HG03066 (cell line): ENCODE results near the gene DHRS7C.
"Not testable (repeated sequence)": the region's sequence is repeated elsewhere in the genome, so short reads cannot be mapped to it uniquely, and the experiment has no call there.

ENCODE experiments used
- ATAC-seq: cut with Tn5 transposase; IDR thresholded peaks from one replicate; pipeline ENCODE4 v1.9.1; 2021; ENCODE audit warnings: low read depth; ENCODE audit not compliant: unreplicated experiment

Gene DHRS7C

GRCh38 chr17:9811086-9811485 lies 19.7 kb upstream of the DHRS7C start:
- no peak for ATAC-seq

GRCh38 chr17:9810100-9810949 lies 18.9 kb upstream of the DHRS7C start:
- no peak for ATAC-seq

DNA sequence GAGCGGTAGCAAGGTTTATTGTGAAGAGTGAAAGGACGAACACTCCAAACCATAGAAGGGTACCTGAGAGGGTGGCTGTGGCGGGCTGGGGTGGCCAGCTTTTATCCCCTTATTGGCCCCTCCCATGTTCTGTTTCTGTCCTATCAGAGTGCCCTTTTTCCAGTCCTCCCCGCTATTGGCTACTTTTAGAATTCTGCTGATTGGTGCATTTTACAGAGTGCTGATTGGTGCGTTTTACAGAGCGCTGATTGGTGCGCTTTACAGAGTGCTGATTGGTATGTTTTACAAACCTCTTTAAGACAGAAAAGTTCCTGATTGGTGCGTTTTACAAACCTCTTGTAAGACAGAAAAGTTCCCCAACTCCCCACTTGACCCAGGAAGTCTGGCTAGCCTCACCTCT lies 18.0 kb upstream of the DHRS7C start:
- ATAC-seq, result no peak

DNA sequence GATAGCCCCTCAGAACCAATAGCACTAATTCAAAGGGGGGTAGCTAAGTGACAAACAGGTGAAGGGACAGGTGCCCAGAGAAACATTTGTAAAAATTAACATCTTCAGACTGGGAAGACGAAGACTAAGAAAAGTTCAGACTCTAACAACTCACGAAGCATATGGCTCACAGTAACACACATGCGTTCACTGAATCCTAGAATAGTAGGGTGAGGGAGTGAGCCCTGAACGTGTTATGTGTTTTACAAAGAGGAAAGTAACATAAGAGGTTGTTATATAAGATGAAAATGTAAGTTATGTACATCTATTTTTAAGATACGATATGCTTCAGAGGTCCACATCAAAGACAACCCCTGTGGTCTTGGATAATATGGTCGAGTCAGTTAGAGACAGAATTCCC lies 15.3 kb upstream of the DHRS7C start:
- no peak for ATAC-seq

- no peak for ATAC-seq
These were observed 14.4 kb upstream of the DHRS7C start for GRCh38 chr17:9805769-9806168.

GRCh38 chr17:9802697-9803096 lies 11.3 kb upstream of the DHRS7C start:
- ATAC-seq, result no peak

DNA sequence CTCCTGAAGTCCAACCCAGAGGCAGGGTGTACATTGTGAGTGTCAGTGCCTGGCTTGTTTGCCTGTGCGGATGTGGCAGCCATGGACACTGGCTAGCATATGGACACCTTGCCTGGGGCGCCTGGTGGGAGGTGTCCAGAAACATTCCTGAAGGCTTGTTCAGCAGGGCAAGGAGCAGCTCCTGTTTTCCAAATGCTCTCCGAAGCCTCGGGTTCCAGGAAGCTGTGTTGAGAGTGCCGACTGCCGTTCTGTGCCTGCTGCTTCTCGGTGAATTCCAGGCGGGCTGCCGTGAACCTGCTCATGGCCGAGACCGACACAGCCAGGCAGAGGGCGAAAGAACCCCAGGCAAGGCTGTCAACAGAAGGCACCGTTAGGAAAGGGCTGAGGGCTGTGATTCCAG lies 10.9 kb upstream of the DHRS7C start:
- ATAC-seq, result no peak

- no peak for ATAC-seq
These were observed 10.1 kb upstream of the DHRS7C start for GRCh38 chr17:9801505-9801904.

DNA sequence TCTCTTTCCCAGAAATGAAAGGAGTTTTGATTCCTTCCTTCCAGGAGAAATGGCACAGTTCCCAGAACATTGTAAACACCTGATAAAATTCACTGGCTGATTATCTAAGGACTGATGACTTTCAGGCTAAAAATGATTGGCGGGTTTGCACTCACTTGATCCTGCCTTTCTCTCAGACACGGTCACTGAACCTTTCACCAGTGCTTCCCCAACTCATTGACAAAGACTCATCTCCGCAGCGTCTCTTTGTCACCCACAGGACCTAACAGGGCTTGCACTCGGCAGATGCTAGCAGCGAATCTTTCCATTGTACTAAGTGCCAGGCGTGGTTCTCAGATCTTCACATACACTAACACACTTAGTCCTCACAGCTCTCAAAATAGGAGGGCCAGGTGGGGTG lies 7.3 kb upstream of the DHRS7C start:
- ATAC-seq, result no peak

DNA sequence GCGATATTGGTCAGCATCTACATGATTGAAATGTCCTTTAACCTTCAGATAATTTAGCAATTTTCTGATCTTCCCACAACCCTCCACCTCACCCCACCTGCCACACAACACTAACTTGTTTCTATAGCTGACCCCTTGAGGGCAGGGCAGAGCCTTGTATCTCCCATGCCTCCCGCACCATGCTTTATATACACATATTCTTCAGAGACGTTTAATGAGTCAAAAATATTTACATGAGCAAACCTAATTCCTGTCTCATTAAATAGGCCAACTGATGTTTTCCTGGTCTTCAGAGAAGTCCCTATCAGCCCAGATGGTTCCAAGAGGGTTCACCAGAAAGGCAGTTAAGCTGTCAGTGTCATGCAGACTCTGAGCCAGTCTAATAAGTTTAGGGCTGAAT lies 6.6 kb upstream of the DHRS7C start:
- no peak for ATAC-seq

DNA sequence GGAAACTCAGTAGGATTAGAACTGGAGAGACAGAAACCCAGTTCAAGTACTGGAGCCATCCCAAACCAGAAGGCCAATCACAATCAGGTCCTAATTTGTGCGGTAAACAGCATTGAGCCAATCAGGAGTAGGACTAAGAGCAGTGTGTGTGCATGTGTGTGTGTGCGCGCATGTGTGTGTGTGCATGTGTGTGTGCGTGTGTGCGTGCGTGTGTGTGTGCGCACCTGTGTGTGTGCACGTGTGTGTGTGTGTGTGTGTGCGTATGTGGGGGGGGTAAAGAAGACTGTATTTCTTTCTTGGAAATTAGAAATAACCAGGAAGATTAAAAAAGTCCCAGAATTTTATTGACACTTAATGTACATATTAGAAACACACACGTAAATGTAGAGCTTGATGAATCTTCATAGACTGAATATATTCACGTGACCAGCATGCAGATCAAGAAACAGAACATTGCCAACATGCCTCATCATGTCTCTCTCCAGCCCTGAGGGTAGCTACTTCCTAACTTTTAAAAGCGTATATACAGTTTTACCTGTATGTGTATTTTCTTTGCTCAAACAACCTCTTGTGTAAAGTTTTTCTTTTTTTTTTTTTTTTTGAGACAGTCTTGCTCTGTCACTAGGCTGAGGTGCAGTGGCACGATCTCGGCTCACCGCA lies 919 bp upstream of the DHRS7C start:
- no peak for ATAC-seq

DNA sequence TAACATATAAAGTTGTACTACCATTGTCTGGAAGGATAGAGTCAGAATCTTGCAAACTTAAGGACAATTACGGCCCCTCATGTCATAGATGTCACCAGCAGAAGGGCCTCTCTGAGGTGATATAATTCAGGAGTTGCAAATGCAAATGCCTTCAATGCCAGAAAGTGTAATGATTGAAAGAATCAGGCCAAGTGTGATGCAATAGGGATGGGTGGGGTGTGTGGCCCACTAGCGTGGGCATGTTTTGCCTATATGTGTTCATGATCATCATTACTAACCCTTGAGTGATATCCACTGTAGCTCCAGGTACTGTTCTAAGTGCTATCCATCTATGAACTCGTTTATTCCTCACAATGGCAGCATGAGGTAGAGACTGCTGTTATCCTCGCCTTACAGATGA lies 1.1 kb downstream of the DHRS7C start:
- no peak for ATAC-seq

DNA sequence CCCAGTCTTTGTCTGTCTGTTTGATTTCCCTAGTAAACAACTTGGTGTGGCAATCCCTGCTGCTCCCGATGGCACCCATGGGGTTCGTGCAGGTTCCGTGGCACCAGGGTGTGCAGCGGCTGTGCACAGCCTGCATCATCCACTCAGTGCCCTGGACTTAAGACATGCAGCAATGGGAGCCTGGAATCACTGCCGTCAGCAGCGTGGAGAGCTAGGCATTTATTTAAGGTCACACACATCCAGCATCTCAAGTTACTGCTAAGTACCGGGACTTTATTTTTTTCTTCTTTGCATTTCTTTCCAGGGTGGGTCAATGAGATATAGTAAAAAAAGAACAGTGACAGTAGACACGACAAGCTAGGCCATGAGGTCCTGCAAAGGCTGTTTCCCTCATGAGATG lies 2.8 kb downstream of the DHRS7C start:
- ATAC-seq, result no peak

DNA sequence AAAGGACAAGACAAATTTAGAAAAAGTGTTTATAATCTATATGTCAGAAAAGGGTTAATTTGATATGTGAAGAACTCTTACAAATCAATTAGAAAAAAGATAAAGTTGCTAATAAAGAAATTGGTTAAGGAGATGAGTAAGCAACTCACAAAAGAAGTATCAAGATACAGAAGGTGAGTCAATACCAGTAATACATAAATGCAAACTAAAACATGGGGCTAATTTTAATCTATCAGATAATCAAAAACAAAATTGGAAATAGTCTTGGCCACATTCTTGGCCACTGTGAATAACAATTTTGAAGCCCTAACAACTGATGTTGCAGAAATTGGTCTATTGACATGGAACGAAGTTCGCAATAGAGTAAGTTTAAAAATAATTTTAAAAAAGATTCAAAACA lies 6.8 kb downstream of the DHRS7C start:
- ATAC-seq, result no peak

DNA sequence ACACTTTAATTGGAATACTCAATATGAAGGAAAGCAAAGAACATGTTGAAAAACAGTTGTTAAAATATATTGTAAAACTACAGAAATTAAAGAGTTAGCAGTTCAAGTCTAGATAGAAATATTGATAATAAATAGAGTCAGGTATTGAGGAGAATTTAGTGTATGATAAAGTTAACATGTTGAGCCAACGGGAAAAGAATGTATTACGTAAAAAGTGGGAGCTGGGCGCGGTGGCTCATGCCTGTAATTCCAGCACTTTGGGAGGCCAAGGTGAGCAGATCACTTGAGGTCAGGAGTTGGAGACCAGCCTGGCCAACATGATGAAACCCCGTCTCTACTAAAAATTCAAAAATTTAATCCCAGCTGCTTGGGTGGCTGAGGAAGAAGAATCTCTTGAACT lies 7.9 kb downstream of the DHRS7C start:
- not testable (repeated sequence) for ATAC-seq

DNA sequence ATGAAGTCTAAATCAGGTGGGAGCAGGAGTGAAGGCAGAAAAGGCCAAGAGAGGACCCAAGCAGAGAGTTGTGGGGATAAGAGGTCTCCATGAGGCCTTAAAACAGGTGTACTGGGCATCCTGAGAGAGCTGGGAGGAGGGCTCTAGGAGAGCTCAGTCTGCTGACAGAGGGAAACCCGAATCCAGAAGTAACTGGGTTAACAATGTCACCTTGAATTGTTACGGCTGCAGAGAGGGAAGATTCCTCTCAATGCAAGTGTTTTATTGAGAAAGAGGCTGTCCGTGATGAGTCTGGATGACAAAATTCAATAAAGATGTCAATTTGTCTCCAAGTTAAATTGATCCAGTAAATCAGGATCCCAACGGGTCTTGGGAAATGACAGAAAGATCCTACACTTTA lies 8.3 kb downstream of the DHRS7C start:
- no peak for ATAC-seq

DNA sequence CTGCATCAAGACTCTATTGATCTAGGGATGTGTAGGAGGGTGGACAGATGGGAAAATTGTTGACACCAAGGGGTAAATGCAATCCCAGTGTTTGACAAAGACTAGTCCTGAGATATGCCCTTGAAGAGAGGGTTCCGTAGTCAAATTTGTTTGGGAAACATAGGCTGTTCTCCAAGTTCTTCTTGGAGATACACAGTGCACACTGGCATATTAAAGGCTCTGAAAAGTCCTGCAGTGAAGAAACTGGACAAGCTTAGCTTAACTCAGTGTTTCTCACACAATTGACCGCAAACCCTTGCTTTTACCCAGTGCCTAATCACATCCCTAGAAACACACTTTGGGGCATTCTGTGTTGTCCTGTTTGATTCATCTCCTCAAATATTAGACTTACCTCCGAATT lies 10.8 kb downstream of the DHRS7C start:
- no peak for ATAC-seq

- no peak for ATAC-seq
These were observed 14.5 kb downstream of the DHRS7C start for GRCh38 chr17:9776911-9777310.

DNA sequence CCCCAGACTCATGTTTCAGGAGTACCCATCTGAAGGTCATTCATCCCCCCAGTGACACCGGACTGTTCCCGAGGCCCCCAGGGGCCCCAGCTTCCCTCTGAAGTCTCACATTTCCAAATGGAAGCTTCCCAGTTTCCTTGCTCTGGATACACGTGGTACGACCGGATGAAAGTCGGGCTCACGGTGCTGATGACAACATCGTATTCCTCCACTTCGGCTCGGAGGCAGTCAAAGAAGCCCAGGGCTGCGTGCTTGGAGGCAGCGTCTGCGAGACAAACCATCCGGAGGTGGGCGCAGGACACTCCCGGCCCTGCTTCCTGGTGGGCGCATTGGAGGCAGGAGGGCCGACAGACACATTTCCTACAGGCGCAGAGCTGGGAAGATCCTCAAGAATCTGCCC lies 18.7 kb downstream of the DHRS7C start:
- no peak for ATAC-seq

DNA sequence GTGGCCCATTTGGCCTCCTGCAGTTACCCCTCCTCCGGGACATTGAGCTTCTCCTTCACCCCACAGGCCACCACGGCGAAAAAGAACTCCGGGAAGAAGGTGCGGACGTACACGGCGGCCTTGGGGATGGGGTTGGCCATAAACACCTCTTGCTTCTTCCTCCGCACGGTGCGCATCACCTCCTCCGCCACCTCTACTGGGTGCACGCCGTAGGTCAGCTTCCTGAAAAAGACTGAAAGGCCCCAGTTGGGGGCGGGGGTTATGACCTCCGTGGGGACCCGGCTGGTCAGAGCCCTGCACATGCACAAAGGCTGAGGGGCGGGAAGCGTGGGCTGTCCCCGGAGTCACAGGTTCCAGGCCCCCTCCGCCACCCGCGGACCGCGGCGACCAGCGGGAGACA lies 19.9 kb downstream of the DHRS7C start:
- no peak for ATAC-seq

DNA sequence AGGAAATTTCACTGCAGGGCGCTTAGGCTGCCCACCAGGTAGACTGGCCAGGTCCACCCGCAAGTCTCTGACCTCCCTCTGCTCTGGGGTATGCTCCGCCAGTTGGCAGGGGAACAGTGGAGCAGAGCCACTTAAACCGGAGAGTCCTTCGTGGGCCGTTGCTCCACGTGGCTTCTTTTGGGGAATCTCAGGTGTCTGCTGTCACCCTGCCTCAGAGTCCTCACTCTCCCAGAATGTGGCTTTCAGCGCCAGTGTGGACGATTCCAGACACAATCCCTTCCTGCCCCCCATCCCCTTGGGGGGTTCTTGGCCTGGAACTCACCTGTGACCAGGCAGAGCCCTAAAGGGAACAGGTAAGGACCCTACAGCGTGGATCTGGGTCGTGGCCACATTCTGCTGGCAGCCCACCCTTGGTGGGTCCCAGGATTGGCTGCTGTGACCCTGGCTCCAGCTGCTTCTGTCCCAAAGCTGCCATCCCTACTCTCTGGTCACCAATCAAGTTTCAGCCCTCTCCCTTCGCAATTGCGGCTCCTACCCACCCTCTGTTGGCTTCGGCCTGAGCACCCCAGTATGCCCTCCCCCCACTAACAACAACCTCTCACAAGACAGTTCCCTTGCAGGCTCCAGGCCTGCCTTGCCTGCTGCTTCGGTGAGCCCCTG lies 22.2 kb downstream of the DHRS7C start:
- no peak for ATAC-seq
